Measurements from ENCODE around the gene CRMP1.

Gene CRMP1

DNA sequence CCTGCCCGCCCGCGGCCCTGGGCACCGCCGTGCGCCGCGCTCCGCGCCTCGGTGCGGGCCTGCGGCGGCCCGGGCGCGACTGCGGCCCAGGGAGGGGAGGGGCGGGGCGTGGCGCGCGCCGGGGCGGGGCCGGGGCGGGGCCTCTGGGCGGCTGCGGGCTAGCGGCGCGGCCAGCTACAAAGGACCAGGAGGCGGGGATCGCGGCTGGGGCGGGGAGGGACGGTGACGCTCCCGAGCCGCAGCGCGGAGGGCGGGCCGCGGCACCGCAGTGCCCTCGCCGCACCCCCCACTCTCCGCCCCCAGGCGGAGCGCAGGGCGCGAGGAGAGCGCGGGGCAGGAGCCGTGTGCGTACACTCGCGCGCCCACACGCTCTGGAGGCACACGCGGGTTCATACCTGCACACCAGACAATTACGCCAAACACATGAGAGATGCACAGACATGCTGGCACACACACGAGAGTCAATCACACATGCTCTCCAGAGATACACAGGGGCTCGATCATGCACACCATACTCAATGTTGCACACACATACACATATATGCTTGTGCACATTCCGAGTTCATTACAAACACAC, at the start of gene CRMP1:
TSS of gene CRMP1 (minus strand) at position 83 of the 577 bp plus-strand sequence. CDS start 117 bp downstream, outside the sequence.
- peak within 1 kb of the TSS; percentile 21; the same call in 1 of the 2 replicates for H3K27ac ChIP-seq
- TF ChIP-seq, protein P1, sequence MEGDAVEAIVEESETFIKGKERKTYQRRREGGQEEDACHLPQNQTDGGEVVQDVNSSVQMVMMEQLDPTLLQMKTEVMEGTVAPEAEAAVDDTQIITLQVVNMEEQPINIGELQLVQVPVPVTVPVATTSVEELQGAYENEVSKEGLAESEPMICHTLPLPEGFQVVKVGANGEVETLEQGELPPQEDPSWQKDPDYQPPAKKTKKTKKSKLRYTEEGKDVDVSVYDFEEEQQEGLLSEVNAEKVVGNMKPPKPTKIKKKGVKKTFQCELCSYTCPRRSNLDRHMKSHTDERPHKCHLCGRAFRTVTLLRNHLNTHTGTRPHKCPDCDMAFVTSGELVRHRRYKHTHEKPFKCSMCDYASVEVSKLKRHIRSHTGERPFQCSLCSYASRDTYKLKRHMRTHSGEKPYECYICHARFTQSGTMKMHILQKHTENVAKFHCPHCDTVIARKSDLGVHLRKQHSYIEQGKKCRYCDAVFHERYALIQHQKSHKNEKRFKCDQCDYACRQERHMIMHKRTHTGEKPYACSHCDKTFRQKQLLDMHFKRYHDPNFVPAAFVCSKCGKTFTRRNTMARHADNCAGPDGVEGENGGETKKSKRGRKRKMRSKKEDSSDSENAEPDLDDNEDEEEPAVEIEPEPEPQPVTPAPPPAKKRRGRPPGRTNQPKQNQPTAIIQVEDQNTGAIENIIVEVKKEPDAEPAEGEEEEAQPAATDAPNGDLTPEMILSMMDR (conservative IDR thresholded peaks at IDR 0.05) = no peak

DNA sequence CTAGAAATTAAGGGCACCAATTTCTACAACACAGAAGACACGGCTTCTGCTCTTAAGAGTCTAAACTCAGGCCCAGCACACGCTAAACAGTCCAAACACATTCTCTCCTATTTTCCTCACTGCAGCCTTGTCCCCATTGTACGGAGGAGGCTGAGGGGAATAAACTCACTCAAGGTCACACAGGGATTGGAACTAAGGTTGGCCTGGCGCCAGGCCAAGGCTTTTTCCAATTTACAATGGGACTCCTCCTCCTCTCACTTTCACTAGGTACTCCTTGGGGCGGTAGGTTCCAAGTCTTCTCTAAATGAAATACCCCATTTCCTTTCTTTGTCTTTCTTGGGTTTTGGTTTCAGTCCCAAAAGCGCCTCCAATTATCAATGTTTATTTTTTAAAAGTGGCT, 48.7 kb upstream of the CRMP1 start:
- no peak overlapping the region for H3K27ac ChIP-seq
- TF ChIP-seq, protein P1 (conservative IDR thresholded peaks at IDR 0.05) = no peak

DNA sequence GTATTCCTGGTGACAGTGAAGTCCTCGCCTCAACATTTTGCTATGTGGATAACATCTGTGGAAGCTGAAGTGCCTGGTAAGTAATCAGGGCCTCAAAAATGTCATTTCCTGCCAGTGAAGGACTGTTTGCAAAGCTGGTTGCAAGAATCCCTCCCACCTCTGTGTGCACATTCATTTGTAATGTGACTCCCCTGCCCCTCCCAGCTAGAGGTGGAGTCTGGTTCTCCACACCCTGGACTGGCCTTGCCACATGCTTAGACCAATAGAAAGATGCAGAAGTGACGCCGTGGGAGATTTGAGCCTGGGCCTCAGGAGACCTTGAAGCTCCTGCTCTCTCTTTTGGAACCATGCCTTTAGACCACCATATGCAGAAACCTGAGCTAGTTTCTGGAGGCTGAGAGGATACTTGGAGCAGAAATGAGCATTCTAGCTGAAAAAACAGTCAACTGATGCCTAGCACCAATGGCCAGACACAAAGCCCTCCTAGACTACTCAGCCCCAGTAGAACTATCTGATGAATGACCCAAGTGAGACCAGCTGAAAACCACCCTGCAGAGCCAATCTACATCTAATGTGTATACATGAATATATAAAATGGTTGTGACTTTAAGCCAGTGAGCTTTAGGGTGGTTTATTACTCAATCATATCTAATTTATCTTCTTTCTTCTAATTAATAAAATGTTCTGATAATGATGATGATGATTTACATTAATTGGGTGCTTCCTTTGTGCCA, 47.8 kb upstream of the CRMP1 start:
- TF ChIP-seq, protein P1 (conservative IDR thresholded peaks at IDR 0.05) = no peak
- H3K27ac ChIP-seq = no peak overlapping the region

DNA sequence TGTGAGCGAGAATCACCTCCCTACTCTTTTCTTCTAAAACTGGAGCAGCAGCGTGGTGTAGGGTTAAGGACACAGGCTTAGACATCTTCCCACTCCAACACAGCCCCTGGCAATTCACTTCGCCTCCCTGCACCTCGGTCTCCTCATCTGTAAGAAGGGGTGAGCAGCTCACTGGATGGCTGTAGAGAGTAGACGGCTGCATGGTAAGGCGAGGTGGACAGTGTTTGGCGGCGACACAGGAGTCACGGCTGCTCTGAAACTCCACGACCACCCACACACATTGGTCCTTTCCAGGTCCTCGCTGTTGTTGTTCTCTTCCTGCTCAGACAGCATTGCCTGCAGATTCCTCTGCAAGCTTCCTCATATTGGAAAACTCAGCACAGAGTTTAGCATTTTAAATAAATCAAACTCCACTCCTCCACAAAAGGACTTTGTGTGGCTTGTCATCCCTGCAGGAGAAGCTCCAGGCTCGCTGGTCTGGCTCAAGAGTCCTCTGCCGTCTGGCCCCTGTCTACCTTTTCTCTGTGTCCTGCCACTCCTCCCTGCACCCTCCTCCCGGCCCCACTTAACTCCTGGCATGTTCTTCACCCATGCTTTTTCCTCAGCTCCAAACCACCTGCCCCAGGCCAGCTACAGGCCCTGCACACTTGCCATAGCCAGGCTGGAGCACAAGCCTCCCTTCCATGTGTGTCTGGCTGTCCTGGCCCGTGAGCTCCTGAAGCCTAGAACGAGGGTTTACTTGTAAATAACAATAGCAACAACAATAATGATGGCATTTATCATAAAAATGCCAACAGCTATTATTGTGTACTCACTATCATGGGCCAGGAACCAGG, 41.3 kb upstream of the CRMP1 start:
- no peak overlapping the region for H3K27ac ChIP-seq
- TF ChIP-seq, protein P1 (conservative IDR thresholded peaks at IDR 0.05) = no peak

DNA sequence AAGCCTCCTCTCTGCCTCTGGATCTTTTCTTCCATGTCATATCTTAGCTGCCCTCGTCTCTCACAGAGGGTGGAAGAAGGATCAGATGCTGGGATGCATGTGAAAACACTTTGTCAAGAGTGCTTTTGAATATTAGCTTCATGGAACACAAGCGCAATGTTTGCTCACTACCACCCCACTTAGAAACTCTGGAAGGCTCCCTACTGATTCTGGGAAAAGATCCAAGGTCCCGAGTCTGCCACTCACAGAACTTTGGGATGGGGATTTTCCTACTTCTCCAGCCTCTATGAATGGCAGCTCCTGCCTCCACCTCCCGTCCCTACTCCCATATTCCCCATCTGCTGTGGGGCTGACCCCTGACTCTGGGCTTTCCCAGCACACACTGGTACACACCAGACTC, 40.2 kb upstream of the CRMP1 start:
- no peak overlapping the region for H3K27ac ChIP-seq
- TF ChIP-seq, protein P1 (conservative IDR thresholded peaks at IDR 0.05) = no peak

DNA sequence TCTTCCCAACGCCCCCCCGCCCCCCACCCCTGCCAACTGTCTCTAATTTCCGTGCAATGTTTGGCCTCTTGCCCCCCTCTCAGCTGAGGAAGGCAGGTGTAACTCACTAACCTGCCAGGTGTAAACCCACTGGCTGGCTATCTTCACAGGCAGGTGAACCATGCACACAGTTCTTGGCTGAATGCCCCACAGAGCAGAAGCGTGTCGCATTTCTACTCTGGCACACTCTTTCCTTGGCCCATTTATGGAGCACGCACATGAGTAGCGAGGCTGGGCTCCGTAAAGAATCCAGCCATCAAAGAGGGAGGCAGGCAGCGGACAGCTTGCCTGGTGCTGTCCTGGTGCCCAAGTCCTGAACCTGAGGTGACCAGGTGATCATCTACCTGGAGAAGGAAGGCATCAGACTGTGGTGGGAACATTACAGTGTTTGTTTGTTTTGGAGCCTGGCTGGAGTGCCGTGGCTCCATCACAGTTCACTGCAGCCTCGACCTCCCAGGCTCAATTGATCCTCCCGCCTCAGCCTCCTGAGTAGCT, 39.2 kb upstream of the CRMP1 start:
- H3K27ac ChIP-seq = no peak overlapping the region
- TF ChIP-seq, protein P1 (conservative IDR thresholded peaks at IDR 0.05) = no peak

DNA sequence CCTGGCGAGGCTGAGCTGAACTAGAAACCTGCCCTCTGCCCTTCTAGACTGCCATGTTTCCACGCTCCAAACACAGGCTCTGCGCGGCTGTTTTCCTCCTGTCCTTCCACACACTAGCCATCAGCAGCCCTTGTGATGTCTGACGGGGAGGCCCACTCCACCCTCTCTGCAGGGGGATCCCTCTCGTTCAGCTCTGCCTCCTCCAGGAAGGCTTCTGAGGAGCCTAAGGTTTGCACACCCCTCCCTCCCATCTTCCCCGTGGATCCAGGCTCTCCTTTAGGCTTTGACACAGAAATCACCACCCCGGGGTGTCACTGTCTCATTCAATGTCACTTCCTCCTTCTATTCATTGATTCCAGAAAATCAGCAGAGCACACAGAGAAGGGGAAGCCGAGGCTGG, 38.6 kb upstream of the CRMP1 start:
- TF ChIP-seq, protein P1 (conservative IDR thresholded peaks at IDR 0.05) = no peak
- no peak overlapping the region for H3K27ac ChIP-seq

Measured in VCaP (cell line).